ENCODE results near the gene SCD5. TPM values are rescaled to one million over a fixed set of nuclear protein-coding genes. Genes with fewer than 3 reads are reported as not detected.

The SCD5 gene
- total and polyA plus RNA-seq, 2 of the 8 experiments (the other 6 are each of a cell fraction or from before 2014, with no cell fraction given), result 0.92 to 1.2 TPM

DNA sequence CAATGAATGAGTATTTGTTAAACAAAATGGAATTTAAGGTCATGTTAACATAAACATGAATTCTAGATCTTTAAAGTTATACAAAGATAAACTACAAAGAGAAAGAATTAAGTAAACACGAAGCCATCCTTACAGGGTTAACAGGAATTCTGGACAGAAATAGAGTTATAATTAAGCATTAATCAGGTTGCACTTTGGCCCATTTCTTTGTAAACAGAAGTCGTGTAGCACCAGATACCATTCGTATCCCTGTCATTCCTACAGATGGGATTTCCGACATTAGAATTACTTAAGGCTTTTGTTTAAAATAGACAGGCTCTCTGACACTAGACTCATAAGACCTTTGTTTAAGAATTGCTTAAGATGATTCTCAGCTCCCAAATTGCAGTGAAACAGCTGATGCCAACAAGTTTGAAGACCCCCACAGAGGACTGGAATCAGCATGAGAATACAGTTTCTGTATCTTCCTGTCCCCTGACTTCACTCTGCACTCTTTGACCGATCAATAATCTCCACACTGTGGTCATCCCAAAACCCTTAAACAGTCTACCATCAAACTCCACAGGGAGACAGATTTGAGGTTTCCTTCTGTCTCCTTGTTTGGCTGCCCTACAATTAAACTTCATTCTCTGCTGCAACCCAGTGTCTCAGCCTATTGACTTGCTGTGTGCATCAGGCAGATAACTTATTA lies 214.6 kb downstream of the SCD5 start:
- Histone ChIP-seq H3K9me3 (ENCODE audit: insufficient read depth in 2 of 2, low read depth in 1 of 2, low read length in 1 of 2) (no peaks in the 10 kb centered on the region), H2BK15ac (ENCODE audit: low read length) (no peak overlapping the region), H3K4me2 (ENCODE audit: insufficient read depth in 1 of 2, low read depth in 2 of 2, low read length in 2 of 2) (0 out of 4 replicates have a peak overlapping the region, but pooled peaks of 1 of the 2 experiments have one; percentile 8), H2BK12ac (ENCODE audit: low read depth, low read length) (no peak overlapping the region), H3K27ac (ENCODE audit: low read depth, low read length) (no peak overlapping the region), H4K8ac (ENCODE audit: extremely low read depth, insufficient read depth, low read length) (no peak overlapping the region), H3K56ac (replicated peaks; ENCODE audit: insufficient read length, low read depth, low read length) (no peak overlapping the region), H2AK5ac (ENCODE audit: low read depth, low read length) (no peak overlapping the region), H4K91ac (replicated peaks; ENCODE audit: insufficient read length, low read length) (no peak overlapping the region), H3K79me2 (ENCODE audit: control insufficient read depth in 1 of 2, insufficient read depth in 2 of 2, low read length in 2 of 2) (no peaks in the 10 kb centered on the region), H2BK5ac (ENCODE audit: low read depth, low read length) (no peak overlapping the region), H3K36me3 (ENCODE audit: control insufficient read depth in 2 of 4, insufficient read depth in 4 of 4, low read length in 3 of 4) (no peaks in the 10 kb centered on the region), H4K20me1 (replicated peaks in 1 of 2; ENCODE audit: control insufficient read depth in 1 of 2, insufficient read depth in 2 of 2, low read length in 2 of 2) (no peaks in the 10 kb centered on the region), H3K27me3 (replicated peaks in 1 of 4; ENCODE audit: control insufficient read depth in 3 of 4, extremely low read depth in 1 of 4, insufficient read depth in 3 of 4, low read length in 3 of 4) (no peaks in the 10 kb centered on the region), H3K4me1 (replicated peaks in 1 of 4; ENCODE audit: control insufficient read depth in 3 of 4, insufficient read depth in 4 of 4, low read length in 3 of 4) (peaks cover 4 to 27% (median 18%) of the 10 kb centered on the region in 4 experiments), H2BK20ac (ENCODE audit: low read length) (no peak overlapping the region), H3K18ac (ENCODE audit: extremely low read depth, low read length) (no peak overlapping the region), H3K4ac (replicated peaks; ENCODE audit: insufficient read length, low read depth, low read length) (no peak overlapping the region), H3K4me3 (ENCODE audit: extremely low read depth in 1 of 4, insufficient read depth in 2 of 4, low read depth in 3 of 4, low read length in 4 of 4) (no peak overlapping the region), H3K9ac (replicated peaks in 1 of 4; ENCODE audit: extremely low read depth in 1 of 4, low read depth in 3 of 4, low read length in 3 of 4) (no peak overlapping the region), H3K14ac (ENCODE audit: insufficient read length) (no peak overlapping the region), H2AFZ (ENCODE audit: low read length) (no peak overlapping the region), H2BK120ac (replicated peaks; ENCODE audit: low read depth, low read length) (no peak overlapping the region), H3K79me1 (ENCODE audit: low read depth, low read length) (no peaks in the 10 kb centered on the region), H3K23me2 (ENCODE audit: low read depth, low read length) (no peaks in the 10 kb centered on the region), H3K23ac (ENCODE audit: insufficient read length) (no peak overlapping the region), H4K5ac (ENCODE audit: insufficient read length, low read depth, low read length) (no peak overlapping the region)
- ChIA-PET POLR2A (ENCODE audit: partially characterized antibody) (interaction anchor here (0.8 kb wide), 1 partner anchor 13 kb away, joined by 4 read pairs; no protein-coding TSS in a partner anchor), CTCF (ENCODE audit: partially characterized antibody) (interaction anchor here (0.7 kb wide), 1 partner anchor 95 kb away, joined by 3 read pairs; no protein-coding TSS in a partner anchor)
- FAIRE-seq (no peak), DNase-seq (ENCODE audit: low read depth in 1 of 2, low spot score in 2 of 2) (no peak)
- 70% methylated on average over 5 of the region's 5 CpGs; no CpG with 5 or more reads in 1 of the 2 experiments for WGBS, 2 experiments (ENCODE audit: extremely low coverage in 1 of 2, insufficient coverage in 1 of 2, insufficient read length in 1 of 2, insufficient replicate concordance in 2 of 2, low coverage in 1 of 2, low lambda C conversion rate in 2 of 2, missing lambda C conversion rate in 1 of 2)
- TF ChIP-seq HDAC2 (IDR thresholded peaks at IDR 0.05; ENCODE audit: borderline replicate concordance in 1 of 2, low read depth in 2 of 2, low read length in 2 of 2) (no peak), JUND (IDR thresholded peaks at IDR 0.05; ENCODE audit: low read length) (no peak), ATF2 (IDR thresholded peaks at IDR 0.05; ENCODE audit: low read length) (no peak)
